ENCODE measurements around the gene PBX1.
A peak's percentile ranks its signal among the peaks of the same experiment; 100 is the strongest.

Gene PBX1

DNA sequence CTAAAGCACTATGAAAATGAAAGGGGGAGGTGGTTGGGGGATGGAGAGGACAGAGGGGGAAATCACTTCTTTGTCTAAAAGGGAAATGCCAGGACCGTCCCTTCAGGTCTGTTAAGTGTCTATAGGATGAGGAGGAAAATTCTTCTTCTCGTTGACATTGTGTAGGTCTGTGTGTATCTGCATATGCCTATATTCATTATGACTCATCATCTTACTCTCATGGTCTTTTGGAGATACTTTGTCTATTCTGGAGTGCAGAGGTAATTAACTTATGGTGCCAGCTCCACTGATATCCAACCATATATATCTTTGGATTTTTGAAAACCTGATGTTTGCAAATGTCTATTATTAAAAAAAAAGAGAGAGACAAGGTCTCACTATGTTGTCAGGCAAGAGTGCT, 143.7 kb downstream of the PBX1 start:
- no peak for DNase-seq

DNA sequence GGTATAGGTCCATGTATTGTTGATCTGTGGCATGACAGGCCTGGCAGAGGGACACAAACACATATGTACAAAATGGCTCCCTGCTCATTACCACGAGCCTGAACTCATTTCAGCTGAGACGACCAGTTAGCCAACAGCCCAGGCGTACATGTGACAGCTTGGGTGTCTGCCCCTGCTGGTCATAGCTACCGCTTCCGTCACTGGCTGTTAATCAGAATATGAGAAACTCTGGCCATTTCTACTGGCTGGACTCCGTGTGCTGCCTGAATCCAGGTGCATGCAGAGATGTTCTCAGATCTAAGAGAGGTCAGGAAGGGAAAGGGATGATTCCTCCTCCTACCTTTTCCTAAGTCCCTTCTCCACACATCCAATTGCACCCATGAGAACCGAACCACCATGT, 144.5 kb downstream of the PBX1 start:
- no peak for DNase-seq

DNA sequence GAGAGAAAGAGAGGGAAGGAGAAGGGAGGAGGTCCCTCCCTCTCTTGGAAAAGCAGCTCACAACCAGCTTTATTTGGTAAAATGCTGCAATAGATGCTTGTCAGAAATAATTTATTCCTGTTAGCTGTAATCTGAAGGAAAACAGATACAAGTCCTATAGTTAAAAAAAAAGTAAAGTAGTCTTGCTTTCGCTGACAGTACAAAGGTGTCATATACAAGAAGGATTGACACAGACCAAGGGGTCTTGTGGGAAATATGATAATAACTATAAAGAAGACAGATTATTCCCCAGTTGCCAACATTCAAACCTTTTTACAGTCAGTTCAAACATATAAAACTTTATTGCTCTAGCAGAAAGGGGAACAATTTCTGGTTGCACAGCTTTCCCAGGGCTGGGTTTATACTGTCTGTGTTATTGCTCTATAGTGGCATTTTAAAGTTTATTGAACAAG, 145.0 kb downstream of the PBX1 start:
- no peak for DNase-seq

DNA sequence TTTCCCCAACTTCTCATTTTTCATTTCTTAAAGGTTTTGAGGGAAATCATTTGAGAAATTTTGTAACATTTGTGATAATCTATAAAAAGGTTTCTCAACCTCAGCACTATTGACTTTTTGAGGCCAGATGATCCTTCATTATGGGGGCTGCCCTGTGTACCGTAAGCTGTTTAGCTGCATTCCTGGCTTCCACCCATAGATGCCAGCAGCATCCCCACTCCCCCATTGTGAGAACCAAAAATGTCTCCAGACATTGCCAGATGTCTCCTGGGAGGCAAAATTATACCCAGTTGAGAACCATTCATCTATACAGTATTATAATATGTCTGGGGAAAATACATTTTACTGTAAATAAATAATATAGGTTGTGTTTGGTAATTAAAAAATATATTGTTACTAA, 146.0 kb downstream of the PBX1 start:
- no peak for DNase-seq

DNA sequence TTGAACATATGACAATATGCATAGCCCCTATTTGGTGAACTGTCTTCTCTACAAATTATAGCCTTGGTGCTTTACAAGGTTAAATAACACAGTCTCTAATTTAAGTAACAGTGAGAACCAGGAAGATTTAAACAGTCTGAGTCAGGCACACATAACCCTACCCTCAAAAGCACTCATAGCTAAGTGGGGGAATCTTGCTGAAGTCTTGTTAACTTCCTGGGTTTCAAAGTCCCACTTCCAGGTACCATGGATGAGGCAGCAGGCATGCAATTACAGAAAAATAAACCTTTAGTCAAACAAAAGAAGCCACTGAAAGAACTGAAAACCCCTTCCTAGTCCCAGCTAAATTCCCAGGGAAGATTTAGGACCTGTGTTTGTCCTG, 147.6 kb downstream of the PBX1 start:
- no peak for DNase-seq

DNA sequence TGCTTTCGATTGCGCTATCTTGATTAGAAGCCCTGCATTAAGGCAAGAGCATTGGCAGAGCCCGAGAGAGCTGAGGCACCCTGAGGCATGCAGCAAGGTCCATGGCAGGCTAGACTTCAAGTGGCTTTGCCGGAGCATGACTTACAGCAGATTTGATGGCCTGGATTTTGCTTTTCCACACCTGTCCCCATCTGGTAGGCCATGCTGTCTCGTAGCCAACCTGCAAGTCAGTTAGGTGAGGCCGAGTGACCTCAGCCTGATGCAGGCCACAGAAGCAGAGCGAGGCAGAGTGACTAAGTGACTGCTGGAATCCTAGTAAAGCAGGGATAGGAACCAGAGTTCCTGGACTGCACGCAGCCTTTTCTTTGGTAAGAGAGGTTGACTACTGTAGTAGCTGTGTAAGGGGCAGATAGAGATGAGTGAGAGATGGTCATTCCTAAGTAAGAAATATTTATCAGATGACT, 148.9 kb downstream of the PBX1 start:
- DNase-seq = no peak

DNA sequence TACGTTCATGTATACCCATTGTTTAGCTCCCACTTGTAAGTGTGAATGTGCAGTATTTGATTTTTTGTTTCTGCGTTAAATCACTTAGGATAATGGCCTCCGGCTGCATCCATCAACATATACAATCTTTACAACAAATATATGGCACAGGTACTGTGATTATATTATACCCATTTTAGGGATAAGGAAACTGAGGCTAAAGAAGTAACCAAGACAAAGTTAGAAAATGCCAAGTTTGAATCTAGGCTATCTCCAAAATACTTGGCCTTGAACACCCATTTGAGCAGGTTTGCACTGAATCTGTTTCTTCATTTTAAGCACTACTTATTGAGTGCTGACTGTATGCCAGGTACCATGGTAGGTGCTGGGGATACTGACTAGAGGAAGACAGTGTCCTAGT, 149.6 kb downstream of the PBX1 start:
- DNase-seq = no peak

DNA sequence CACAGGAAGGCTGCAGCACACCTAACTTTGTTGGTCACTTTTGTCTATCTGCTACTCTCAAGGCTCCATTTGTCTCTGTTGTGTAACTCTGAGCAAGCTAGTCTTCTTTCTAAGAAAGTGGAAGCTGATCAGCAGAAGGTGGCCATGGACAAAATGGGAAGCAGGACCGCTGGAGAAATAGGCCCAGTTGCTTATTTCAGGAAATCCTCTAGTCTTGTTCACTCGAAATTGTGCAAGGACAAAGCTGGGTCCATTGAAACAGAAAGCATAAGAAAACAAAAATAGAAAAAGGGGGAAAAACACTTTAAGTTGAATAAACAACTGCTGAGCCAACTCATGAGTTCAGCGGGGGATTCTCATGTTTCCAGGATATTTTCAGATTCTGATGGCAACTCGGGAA, 150.1 kb downstream of the PBX1 start:
- no peak for DNase-seq

DNA sequence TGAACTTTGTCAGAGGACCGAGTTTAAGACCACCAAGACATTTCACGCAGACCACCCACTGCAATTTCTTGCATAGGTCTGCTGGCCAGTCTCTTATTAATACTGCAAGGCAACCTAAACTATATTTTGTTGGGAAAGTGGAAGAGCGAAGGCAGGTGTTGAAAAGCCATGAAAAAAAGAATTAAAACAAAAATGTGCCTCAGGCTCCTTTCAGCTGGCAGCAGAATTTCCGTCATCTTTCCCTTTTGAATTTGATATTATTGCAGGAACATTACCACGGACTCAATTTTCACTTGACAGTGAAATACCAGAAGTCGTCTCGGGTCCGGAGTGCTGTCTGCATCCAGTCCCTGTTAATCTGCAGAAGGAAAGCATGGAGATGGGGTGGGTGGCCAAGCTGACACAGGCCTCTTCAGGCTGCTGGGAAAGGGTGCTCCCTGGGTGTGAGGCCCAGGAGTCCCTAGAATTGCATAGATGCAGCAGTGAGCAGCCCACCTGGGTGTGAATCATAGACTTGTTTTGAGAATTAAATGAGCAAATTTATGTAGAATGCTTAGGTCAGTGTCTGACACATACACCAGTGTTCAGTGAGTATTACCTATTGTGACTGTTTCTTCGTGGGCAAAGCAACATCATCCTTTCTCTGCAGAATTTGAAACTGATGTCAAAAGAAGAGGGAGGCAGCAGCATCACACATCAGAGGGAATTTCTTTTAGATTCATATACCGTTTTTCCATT, 150.7 kb downstream of the PBX1 start:
- DNase-seq = no peak

DNA sequence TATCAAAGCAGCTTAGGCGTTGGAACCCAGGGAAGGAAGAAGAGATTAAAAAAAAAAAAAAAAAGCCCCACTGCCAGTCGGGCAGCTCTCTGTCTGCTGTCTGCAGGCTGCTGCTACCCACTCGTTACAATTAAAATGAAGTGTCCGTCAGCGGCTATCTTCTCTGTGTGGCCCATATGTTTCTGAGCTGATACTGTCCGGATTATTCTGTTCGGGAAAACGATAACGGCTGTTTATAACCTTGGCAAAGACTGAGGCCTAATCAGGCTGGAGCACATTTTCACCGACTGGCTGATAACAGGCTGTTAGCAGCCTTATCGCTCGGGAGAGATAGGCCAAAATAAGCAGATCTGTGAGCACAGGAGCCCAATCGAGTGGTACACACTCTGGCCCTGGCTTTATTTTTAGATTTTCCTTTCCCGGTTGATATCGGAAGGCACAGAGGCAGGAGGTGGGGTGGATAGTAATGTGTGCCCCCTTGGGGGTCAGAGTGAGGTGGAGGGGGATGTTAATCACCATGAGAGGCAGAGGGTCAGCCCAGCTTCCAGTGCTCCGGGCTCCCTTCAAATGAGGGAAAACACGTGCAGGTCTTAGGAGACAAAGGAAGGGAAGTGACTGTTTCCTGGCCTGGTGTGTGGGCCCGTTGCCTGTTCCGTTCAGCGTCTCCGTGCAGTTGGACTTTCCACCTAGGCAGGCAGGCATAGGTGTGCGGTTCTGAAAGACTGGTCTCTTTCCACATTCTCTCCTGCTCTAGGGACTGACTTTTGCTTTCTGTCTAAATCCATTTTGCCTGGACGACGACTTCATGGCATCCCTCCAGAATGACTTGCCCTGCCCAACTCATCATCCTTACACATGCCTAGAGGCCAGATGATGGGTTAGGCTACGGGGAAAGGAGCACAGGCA, 153.4 kb downstream of the PBX1 start:
- no peak for DNase-seq

DNA sequence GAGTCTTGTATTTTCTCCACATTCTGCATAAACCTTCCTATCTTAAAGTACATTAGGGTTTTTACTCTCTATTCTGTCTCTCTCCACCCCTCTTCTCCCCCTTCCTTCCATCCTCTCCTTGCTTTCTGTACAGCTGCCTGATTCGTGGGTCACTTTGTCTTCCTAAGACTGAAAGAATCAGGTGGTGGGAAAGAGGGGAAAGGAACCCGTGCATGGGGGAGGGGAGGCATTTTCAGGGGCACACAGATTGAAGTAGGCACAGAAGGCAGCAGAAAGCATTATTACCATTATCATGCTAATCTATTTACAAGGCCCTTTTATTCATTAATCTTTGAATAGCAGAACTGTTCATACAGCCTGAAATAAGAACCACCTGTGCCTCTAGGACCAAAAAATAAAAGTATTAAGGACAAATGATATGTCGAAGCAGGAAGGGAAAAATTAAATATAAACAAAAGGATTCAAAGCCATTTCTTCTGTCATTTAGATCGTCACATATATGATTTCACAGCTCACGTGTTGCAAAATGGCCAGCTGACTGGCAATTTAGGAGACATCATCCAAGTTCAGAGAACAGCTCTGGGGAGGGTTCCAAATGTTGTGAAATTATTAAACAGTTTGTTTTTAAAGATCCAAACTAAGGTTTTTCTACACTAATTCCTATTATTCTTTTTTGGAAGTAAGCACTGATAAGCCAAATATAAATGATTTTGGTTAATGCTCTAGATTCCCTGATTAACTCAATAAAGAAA, 154.6 kb downstream of the PBX1 start:
- no peak for DNase-seq

DNA sequence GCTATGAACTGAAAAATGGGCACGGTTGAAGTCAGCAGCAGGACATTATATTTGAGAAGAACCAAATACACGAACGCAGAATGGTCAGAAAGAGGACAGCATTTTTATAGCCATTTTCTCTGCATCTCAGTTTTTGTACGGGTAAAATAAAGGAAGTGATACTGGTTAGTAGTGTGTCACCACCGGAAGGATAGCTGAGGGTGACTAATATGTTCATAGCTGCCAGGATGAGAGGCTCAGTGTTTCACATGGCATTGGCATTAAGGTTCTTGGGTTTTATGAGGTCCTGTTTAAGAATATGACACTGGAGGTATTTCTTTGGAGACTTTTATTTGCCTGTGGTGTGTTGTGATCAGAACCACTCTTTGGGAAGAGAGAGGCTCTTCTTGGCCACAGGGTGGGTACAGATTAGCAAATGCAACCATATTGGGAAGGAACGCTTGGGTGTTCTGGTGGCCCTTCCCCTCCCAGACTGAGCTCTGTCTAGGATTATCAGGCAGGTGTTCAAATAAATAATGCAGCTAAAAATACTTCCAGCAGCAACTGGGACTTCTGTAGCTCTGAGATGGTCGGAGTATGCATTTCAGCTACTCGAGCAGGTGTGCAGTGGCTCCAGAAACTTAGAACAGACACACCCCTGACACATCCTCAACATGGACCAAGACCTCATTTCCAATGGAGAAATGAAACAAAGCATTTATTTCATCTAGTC, 158.2 kb downstream of the PBX1 start:
- DNase-seq = no peak

DNA sequence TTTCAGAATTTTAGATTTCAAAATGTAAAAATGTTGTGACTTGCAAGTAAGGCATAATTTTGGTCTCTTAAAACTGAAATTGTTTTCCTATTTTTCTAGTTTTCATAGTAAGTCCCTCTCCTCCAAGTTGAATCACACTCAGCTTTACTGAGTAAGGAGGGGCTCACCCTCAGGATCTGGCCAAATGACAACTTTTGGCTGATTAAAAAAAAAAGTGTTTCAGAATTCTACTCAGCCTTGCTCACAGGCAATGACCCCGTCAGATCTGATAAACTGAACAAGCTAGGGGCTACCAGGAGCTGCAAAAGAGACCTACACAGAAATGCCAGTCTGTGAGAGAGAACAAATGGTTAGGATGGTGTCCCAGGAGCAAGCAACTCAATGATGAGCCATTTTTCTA, 159.8 kb downstream of the PBX1 start:
- DNase-seq = no peak

DNA sequence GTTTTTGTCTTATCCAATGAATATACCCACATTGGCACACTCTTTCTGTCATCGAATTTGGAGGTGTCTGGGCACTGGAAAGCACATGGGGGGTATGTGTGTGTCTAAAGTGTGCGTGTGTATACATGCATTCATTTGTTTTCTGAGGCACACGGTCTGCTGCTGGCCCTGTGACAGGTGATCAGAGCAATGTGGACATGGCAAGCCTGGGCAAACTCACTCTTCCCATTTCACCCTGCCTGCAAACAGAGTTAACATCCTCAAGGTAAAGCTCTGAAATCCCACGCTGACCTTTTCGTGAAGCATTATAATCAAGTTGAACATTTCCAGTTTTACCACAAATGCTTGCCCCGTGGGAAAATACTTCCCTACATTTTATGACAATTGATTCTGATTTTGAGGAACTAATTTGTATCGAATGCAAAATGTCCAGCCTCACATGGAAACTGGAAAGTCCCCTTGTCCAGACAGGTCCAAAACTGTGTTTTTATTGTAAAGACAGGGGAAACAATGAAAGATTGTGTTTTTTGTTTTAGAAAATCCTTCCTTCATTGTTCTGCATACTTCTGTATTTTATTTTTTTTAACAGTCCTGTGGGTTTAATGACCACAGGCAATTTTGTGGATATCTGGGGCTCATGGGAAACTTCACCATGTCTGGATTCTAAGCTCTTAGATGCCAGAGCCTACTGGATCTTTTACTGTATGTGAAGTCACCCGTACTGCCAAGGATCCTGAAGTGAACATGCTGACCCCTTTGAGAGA, 160.9 kb downstream of the PBX1 start:
- no peak for DNase-seq

DNA sequence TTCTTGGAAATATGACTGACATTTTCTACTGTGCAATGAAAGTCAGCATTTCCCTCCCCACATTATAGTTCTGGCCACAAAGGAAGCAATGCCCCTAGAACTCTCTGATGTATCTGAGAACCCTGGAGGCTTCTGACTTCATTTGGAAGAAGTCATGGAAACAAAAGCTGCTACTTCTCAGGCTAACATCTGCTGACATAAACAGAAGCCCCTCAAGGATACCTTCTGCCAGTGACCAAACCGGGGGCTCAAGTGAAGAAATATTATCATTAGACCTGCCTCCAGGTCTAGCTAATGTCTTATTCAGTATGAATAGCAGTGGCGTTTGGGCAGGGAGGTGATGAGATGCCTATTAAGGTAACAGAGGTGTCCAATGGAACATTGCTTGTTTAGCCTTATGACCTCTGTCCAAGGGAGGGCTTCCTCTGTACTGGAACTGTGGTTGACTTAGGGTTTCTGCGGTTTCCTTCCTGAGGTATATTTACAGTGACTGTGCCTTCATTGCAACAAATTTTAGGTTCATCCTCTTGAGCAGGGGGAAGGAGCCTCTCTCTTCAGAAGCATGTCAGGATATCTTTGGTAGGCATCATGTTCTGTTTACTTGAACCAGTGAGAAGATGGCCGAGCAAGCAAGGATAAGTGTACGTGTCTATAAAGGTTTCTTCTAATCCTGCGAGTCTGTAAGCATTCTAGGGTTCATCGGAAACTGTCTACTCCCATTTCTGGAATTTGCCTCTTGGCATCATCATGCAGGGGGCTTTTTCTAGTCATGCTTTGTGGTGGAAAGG, 161.7 kb downstream of the PBX1 start:
- DNase-seq = no peak

DNA sequence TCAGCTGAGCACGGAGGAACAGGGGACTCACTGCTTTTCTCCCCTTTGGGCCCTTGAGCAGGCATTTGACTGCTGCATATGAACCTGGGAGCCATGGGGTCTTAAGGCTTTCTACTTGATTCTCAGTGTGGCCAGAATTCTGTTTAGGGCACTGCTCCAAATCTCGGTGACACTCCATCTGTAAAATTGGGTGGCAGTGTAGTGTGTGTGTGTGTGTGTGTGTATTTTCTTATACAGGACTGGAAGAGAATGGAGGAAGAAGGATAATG, 162.2 kb downstream of the PBX1 start:
- no peak for DNase-seq

DNA sequence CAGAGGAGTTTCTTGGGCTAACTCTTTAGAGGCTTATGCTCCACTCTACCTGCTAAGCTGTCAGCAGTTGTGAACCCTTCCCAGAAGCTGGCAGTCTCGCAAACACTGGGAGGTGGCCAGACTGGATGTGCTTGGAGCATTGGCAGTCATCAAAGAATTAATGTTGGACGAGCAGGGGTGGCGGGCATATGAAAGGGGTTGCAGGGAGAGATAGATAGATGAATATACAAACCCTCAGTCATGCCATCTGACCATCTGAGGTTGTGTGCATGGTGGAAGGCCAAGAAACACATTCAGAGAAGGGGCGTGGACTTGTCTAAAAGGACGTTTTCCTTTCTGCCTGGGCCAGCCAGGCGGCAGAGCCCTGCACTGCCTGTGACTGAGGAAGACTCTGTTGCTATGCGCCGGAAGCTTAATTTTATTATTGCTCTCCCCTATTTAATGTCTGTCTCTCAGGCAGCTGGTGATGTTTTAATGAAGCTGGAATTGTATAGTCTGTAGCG, 164.4 kb downstream of the PBX1 start:
- DNase-seq = peak; percentile 20 to 21

DNA sequence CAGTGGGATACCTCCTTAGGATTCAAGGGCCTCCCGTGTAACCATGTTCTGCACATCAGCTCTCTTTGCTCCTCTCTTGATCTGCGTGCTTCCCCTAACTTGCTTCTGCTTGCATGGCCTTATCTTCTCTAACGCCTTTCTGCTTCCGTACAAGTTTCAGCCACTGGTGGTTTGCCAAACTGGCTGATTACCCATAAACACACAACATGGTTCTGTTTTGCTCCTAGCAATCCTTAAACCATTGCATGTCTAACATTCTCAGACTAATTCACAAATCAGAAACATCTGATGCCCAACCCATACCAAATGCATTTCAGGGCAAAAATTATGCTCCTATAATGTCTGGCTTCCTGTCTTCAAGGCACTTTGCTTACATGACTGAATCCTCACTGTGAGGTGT, 166.4 kb downstream of the PBX1 start:
- DNase-seq = no peak

DNA sequence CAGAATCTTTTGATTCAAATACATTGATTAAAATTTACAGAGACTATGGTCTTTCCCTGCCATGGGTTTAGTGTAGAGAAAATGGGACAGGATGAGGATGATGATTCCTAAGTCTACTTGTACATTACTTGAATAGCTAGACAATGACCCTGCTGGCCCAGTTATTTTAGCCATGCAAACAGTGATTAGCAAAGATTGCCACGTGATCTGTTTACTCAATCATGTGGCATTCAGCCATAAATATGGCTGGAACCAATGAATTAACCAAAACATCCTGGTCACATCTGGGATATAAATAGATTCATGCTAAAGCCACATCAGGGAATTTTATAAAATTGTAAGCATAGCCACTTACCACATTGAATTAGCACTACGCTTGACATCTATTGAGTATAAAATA, 167.3 kb downstream of the PBX1 start:
- DNase-seq = no peak

DNA sequence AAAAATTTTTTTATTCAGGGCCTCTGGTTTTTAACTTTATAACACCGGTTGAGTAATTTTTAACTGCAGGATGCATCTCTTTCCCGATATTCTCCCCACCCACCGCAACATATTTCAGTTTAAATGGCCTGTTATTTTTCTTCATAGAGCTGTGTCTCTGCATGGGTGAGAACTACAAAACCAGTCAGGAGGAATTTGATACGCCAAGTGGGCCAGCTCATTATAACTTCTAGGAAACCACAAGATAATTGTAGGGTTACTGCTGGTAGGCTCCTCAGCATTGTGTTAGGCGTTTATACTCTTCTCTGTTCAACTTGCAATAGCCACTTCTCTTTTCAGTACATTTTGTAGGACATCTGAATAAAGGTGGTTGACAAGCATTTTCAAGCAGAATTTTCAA, 169.7 kb downstream of the PBX1 start:
- DNase-seq = peak in 1 of 2 experiments; percentile 13
